Adrenal gland (tissue), 5 donors: ENCODE measurements around the gene MEP1A.

Source experiments
- CTCF ChIP-seq, 6 experiments: fragments of 450-650 bp in 4 of 6; fragments of 200-600 bp in 2 of 6; sonication (generic) in 1 of 6; IDR thresholded peaks; 1 replicate in 5 of 6; 2 replicates in 1 of 6; pipeline versions ENCODE4 v1.5.1 to v1.8.0; 2016 to 2021; ENCODE audit warnings: antibody characterized with exemption in 6 of 6, mild to moderate bottlenecking in 2 of 6, moderate library complexity in 1 of 6
- POLR2A ChIP-seq, 2 donors: fragments of 450-650 bp; IDR thresholded peaks; one replicate each; pipeline ENCODE4 v1.6.1; 2017; ENCODE audit warnings: antibody characterized with exemption in 2 of 2, mild to moderate bottlenecking in 2 of 2, moderate library complexity in 1 of 2
- donor health status: DM: no; HTN: no; CAD: no.

- TF ChIP-seq CTCF (IDR thresholded peaks at IDR 0.05) (no peak), POLR2A (IDR thresholded peaks at IDR 0.05) (no peak)
Measured at GRCh38 chr6:46792635-46793034, 554 bp upstream of the MEP1A start.
